ENCODE data around the gene POTEH.
"Not testable (repeated sequence)": the region's sequence is repeated elsewhere in the genome, so short reads cannot be mapped to it uniquely, and the experiment has no call there.

POTEH gene

DNA sequence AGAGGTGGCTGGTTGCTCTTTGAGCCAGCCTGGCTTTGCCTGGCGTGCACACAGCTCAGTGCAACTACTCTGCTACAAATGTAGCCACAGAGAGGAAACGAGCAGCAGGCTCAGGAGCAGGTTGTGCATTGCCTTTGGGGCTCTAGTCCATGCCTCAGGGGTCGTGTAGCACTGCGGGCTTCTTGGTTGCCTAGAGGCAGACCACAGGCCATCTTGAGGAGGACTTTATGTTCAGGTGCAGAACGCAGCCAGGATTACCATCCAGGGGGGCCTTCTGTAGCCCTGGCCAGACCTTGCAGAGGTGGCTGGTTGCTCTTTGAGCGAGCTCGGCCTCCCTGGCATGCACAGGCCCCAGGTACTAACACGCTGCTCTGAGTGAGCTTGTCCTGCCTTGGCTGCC lies 41.2 kb downstream of the POTEH start:
- not testable (repeated sequence) for FAIRE-seq; DNase-seq (ENCODE audit: insufficient read length, low spot score)

GRCh38 chr22:15734411-15734810 lies 44.6 kb downstream of the POTEH start:
- not testable (repeated sequence) for FAIRE-seq; DNase-seq (ENCODE audit: insufficient read length, low spot score)

GRCh38 chr22:15738157-15738908 lies 48.5 kb downstream of the POTEH start:
- not testable (repeated sequence) for FAIRE-seq; DNase-seq (ENCODE audit: insufficient read length, low spot score)

DNA sequence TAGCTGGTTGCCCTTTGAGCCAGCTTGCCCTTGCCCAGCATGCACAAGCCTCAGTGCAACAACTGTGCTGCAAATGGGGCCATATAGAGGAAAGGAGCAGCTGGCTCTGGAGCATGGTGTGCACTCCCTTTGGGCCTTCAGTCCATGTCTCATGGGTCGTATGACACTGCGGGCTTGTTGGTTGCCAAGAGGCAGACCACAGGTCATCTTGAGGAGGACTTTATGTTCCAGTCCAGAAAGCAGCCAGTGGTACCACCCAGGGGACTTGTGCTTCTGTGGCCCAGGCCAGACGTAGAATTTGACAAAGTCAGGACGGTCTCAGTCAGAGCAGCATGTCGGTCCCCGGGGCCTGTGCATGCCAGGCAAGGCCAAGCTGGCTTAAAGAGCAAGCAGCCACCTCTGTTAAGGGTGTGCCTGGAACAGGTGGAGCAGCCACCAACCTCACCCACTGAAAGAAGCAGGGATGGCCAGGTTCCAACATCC lies 49.1 kb downstream of the POTEH start:
- FAIRE-seq; DNase-seq (ENCODE audit: insufficient read length, low spot score): not testable (repeated sequence)

DNA sequence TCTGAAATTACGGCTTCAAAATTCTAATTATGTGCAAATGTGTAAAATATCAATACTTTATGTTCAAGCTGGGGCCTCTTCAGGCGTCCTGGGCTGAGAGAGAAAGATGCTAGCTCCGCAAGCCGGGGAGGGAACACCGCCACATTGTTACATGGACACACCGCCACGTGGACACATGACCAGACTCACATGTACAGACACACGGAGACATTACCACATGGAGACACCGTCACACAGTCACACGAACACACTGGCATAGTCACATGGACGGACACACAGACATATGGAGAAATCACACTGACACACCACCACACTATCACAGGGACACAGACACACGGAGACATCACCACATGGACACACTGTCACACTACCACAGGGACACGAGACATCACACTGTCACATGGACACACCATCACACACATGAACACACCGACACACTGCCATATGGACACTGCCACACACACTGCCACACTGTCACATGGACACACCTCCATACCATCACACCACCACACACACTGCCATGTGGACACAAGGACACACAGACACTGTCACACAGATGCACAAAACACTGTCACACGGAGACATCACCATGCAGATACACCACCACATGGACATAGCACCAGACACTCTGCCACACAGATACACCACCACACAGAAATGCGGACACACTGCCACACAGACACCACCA lies 58.0 kb downstream of the POTEH start:
- not testable (repeated sequence) for DNase-seq (ENCODE audit: insufficient read length, low spot score); FAIRE-seq

DNA sequence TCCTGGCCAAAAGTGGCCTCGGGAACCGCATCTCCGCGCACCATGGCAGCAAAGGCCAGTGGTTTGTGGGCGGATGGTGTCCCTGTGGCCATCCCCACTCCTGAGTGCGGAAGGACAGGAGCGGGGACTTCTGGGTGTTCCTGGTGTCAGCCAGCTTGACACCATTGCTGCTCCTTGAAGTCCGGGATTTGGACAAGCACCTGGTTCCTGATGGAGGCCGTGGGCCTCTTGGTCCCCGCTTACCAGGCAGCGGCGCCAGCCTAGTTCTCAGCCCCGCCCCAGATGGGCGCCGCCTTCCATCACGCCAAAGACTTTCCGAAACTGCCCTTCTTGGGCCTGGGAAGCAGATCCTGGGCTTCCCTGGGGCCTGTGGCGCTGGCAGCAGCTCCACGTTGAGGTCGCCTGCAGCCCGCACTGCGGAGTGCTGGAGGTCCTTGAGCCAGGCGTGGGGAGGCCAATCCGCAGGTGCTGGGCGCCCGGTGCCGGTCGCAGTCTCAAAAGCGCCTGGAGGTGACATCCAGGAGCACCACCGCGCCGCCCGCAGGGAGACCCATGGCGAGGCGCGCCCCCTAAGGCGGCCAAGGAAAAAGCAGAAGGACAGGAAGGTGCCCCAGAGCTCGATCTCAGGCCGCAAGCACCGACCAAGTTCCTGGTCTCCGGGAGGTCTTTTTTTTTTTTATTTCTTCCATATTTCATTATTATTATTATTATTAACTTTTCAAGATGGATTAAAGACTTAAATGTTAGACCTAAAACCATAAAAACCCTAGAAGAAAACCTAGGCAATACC lies 59.5 kb downstream of the POTEH start:
- not testable (repeated sequence) for DNase-seq (ENCODE audit: insufficient read length, low spot score); FAIRE-seq

DNA sequence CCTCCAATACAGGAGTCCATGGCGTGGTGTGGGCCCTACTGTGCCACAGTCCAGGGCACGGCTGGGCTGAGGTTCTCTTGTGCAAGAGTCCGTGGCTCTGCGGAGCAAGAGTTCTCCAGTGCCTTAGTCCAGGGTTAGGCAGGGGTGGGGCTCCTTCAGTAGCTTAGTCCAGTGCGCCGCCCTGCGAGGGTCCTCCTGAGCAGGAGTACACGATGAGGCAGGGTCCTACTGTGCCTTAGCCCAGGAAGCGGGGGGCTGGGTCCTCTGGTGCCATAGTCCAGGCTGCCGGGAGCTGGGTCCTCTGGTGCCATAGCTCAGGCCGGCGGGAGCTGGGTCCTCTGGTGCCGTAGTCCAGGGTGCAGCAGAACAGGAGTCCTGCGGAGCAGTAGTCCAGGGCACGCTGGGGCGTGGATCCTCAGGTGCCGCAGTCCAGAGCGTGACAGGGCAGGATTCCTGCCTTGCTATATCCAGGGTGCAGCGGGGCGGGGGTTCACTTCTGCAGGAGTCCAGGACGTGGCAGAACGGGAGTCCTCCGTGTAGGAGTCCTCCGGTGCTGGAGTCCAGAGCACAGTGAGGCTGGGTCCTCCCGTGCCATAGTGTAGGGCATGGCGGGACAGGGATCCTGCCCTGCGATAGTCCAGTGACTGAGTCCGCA lies 69.7 kb downstream of the POTEH start:
- not testable (repeated sequence) for FAIRE-seq; DNase-seq (ENCODE audit: insufficient read length, low spot score)

DNA sequence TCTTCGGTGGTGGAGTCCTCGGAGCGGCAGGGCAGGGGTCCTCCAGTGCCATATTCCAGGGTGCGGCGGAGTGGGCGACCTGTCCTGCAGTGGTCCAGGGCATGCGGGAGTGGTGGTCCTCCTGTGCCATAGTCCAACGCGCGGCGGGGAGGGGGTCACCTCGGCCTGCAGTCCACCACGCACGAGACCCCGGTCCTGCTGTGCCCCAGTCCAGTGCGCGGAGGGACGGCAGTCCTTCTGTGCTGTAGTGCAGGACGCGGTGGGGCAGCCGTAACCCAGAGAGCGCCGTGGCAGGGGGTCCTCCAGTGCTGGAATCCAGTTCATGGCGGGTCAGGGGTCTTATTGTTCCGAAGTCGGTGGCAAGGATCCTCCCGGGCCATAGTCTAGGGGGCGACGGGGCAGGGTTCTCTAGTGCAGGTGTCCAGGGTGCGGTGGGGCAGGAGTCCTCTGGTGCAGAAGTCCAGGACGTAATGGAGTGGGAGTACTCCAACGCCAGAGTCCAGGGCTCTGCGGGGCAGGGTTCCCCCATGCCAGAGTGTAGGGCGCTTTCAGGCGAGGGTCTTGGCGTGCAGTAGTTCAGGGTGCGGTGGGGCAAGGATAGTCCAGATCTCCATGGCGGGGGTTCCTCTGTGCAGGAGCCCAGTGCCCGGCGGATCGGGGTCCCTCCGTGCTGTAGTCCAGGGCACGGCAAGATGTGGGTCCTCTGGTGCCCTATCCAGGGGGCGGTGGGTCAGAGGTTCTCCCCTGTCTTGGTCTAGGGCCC lies 70.7 kb downstream of the POTEH start:
- not testable (repeated sequence) for DNase-seq (ENCODE audit: insufficient read length, low spot score); FAIRE-seq

GRCh38 chr22:15761151-15761777 lies 71.4 kb downstream of the POTEH start:
- FAIRE-seq; DNase-seq (ENCODE audit: insufficient read length, low spot score): not testable (repeated sequence)

- FAIRE-seq; DNase-seq (ENCODE audit: insufficient read length, low spot score): not testable (repeated sequence)
These were observed 73.7 kb downstream of the POTEH start for GRCh38 chr22:15763559-15763958.
